SU-DHL-6 (cell line): Measurements from ENCODE around the gene PHTF2.

Source experiments
- CTCF ChIP-seq: fragments of 200-600 bp; sonication (generic); IDR thresholded peaks from one replicate; pipeline ENCODE4 v1.5.1; 2017; ENCODE audit warnings: antibody characterized with exemption, mild to moderate bottlenecking, low read length, moderate library complexity; ENCODE audit not compliant: insufficient read depth, poor library complexity, severe bottlenecking
- EZH2phosphoT487 ChIP-seq: fragments of 200-600 bp; sonication (generic), shearing (Covaris generic); conservative IDR thresholded peaks from 2 replicates; pipeline ENCODE4 v1.6.1; 2018; ENCODE audit warnings: mild to moderate bottlenecking, antibody characterized with exemption, low read length, moderate library complexity, mixed read lengths

GRCh38 chr7:77989981-77990566 lies 191.5 kb downstream of the PHTF2 start:
- TF ChIP-seq CTCF (peak; percentile 49), EZH2phosphoT487 (no peak)
